NCI-H1105 (cell line): ENCODE results near the gene CFAP77.

Experiments used
- DNase-seq: peaks from one replicate; lab custom pipeline; 2025; lab: John Stamatoyannopoulos, UW

CFAP77 gene

GRCh38 chr9:132597073-132597775, 187.2 kb downstream of the CFAP77 start:
- no peak for DNase-seq

GRCh38 chr9:132600326-132600984, 190.4 kb downstream of the CFAP77 start:
- DNase-seq, result no peak

GRCh38 chr9:132602207-132602606, 192.2 kb downstream of the CFAP77 start:
- no peak for DNase-seq

DNA sequence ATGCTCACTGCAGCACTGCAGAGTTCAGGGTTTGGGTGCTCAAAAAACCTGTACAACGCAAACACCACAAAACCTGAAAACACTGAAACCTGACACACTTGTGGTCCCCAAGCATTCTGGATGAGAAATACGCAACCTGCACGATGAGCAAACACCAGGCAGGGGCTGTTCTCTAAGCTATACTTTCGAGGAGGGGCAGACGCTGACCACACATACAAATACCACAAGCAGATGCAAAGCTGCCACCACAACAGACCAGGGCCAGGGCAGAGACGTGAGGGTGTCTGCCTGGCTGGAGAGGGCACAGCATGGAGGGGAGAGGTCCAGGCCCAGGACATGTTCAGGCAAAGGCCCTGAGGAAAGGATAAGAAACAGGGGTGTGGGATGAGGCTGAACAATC, 195.4 kb downstream of the CFAP77 start:
- no peak for DNase-seq

DNA sequence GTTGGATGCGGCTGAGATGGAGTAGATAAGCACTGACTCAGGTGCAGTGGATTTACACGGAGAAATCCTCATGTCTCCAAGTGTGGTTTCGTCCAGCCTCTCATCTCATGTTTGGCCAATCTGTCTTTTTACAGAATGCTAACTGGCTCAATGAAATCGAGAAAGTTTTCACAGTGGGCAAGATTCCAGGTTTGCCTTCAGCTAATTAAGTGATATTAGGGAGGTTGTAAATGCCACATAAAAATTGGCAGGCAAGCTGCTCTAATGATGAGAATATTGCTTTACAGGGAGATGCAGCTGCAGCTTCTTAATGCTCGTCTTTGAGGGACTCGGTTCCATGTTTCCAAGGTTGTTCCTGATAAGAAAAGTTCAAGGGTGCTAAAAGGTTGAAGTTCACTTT, 196.1 kb downstream of the CFAP77 start:
- peak; percentile 48 for DNase-seq

DNA sequence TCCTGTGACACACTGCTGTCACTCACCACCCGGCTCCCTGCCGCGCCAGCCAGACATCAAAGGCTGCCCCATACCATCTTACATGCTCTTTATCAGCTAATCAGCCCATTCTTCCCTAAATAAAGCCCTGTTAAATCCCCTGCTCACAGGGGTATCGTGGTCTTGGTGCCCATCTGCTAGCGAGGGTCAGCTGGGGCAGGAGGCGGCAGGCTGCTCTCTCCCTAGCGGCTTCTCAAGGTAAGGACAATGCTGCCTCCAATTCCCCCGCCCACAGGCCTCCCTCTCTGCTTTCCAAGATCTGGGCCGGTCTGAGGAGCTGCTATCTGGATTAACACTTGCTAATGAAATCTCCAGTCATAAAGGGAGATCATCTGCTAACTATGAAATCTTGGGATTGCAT, 199.2 kb downstream of the CFAP77 start:
- DNase-seq, result no peak

GRCh38 chr9:132609829-132610228, 199.8 kb downstream of the CFAP77 start:
- DNase-seq, result no peak

DNA sequence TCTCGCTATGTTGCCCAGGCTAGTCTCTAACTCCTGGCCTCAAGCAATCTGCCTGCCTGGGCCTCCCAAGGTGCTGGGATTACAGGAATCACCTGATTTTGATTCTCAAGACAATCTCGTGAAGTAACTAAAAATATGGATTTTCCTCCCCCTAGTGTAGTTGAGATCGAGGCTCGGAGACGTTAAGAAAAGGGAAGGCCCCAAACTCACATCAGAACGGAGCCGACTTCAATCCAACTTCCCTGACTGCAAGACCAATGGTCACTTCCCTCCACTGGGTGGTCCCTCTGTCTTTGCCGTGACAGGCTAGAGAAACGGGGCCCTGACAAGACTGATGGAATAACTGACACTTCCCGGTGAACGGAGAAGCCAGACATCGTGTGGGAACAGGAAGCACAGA, 200.7 kb downstream of the CFAP77 start:
- DNase-seq, result no peak

DNA sequence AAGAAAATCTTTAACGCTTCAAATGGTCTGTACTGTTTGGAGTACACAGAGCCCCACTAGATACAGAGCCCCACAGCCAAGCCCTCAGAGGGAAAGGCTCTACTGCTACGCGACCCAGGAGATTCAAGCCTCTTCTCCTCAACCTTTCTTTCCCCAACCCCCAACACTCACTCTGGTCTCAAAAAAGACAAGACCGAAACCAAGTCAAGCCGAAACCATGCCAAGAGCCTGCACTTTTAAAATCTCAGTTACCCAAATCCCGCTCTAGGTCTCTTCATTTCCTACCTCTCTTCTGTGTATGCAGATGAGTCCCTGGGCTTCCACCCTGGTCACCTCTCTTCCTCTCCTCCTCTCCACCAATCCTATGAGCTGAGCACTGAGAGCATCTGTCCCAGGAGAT, 204.3 kb downstream of the CFAP77 start:
- no peak for DNase-seq

DNA sequence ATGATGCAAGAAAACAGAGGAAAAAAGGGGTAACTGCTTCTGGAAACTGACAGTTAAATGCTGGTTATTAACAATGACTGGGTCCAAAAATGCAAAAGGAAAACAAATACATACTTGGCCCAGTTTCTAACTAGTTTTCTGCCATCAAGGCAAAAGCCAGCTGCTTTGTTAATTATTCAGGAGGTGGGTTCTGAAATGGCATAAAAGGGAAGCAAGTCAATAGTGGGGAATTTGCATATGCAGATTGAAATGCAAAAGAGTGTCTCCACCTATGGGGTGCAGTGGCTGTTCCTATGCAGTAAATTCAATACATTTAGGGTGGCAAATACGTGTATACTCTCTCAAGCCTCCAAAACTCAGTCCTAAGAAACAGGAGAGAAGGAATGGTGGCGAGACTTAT, 205.8 kb downstream of the CFAP77 start:
- DNase-seq, result no peak

GRCh38 chr9:132616725-132617124, 206.7 kb downstream of the CFAP77 start:
- no peak for DNase-seq

DNA sequence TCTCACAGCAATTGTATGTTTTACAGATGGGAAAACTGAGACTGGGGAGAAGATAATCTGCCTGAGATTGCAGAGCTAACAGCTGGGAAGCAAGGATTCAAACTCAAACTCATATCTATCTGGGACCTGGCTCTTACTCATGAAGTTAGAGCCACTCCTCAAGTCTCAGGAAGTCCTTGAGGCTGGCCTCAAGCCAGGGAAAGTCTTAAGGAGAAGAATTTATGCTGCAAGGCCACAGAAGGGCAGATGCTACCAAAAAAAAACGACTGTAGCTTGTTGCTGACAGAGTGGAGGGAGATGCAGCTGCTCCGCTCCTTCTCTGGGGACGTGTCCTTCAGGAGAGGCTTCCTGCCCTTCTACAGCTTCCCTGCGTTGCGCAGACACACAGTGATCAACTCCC, 212.1 kb downstream of the CFAP77 start:
- no peak for DNase-seq
